ENCODE results near the gene MICAL3. TPM values are rescaled to one million over a fixed set of nuclear protein-coding genes. Genes with fewer than 3 reads are reported as not detected.

MICAL3 gene
- total RNA-seq, 4 donors from 2014 or later: 24.3 to 29.7 (median 28.2) TPM

- intact Hi-C loops (cut with DNase I; ENCODE audit: low total_unique reads): no loop called here
- WGBS, 2 donors: 49 to 70% methylated on average over 10 of the region's 10 CpGs
- TF ChIP-seq CTCF (IDR thresholded peaks at IDR 0.05): no peak
- no peak for TF ChIP-seq POLR2A (IDR thresholded peaks at IDR 0.05)
- H3K4me3 ChIP-seq (ENCODE audit: low read depth, poor library complexity, severe bottlenecking): no peak overlapping the region
- DNase-seq (ENCODE audit: low spot score in 2 of 2): no peak
These were observed 73.6 kb downstream of the MICAL3 start for GRCh38 chr22:17950651-17951214.

- no peak for TF ChIP-seq POLR2A (IDR thresholded peaks at IDR 0.05)
- no peak for TF ChIP-seq CTCF (IDR thresholded peaks at IDR 0.05)
- WGBS, 2 donors: 88 to 93% methylated on average over 14 of the region's 14 CpGs
- H3K4me3 ChIP-seq (ENCODE audit: low read depth, poor library complexity, severe bottlenecking): no peak overlapping the region
- intact Hi-C loops (cut with DNase I; ENCODE audit: low total_unique reads): no loop called here
- no peak for DNase-seq (ENCODE audit: low spot score in 2 of 2)
These were observed 74.5 kb downstream of the MICAL3 start for GRCh38 chr22:17949642-17950473.

- DNase-seq (ENCODE audit: low spot score in 2 of 2): no peak
- intact Hi-C loops (cut with DNase I; ENCODE audit: low total_unique reads): no loop called here
- WGBS, 2 donors: 96 to 97% methylated on average over 9 of the region's 9 CpGs
- no peak for TF ChIP-seq POLR2A (IDR thresholded peaks at IDR 0.05)
- no peak for TF ChIP-seq CTCF (IDR thresholded peaks at IDR 0.05)
- no peak overlapping the region for H3K4me3 ChIP-seq (ENCODE audit: low read depth, poor library complexity, severe bottlenecking)
These were observed 76.3 kb downstream of the MICAL3 start for GRCh38 chr22:17948101-17948500.

GRCh38 chr22:17946662-17947367 lies 77.5 kb downstream of the MICAL3 start:
- intact Hi-C loops (cut with DNase I; ENCODE audit: low total_unique reads): no loop called here
- TF ChIP-seq CTCF (IDR thresholded peaks at IDR 0.05): no peak
- TF ChIP-seq POLR2A (IDR thresholded peaks at IDR 0.05): no peak
- H3K4me3 ChIP-seq (ENCODE audit: low read depth, poor library complexity, severe bottlenecking): no peak overlapping the region
- DNase-seq (ENCODE audit: low spot score in 2 of 2): no peak
- 48 to 53% methylated on average over 9 of the region's 9 CpGs for WGBS, 2 donors

- 48 to 52% methylated on average over 16 of the region's 16 CpGs for WGBS, 2 donors
- TF ChIP-seq POLR2A (IDR thresholded peaks at IDR 0.05) (no peak), CTCF (IDR thresholded peaks at IDR 0.05) (no peak)
- intact Hi-C loops (cut with DNase I; ENCODE audit: low total_unique reads): no loop called here
- H3K4me3 ChIP-seq (ENCODE audit: low read depth, poor library complexity, severe bottlenecking): no peak overlapping the region
- DNase-seq (ENCODE audit: low spot score in 2 of 2): no peak
These were observed 78.3 kb downstream of the MICAL3 start for GRCh38 chr22:17945888-17946648.
